Neural progenitor cell (in vitro differentiated cells): ENCODE results near the gene SLC26A8. TPM values are rescaled to one million over a fixed set of nuclear protein-coding genes. Genes with fewer than 3 reads are reported as not detected.
A peak's percentile ranks its signal among the peaks of the same experiment; 100 is the strongest.

Source experiments
- DNase-seq: peaks from one replicate; pipeline ENCODE4 v3.0.0-alpha.2; 2016; ENCODE audit warnings: low spot score
- H2AFZ ChIP-seq: fragments of 200-600 bp; sonication (generic); replicated peaks from 2 replicates; pipeline ENCODE4 v1.6.1; 2016; ENCODE audit warnings: antibody characterized with exemption
- H3F3A ChIP-seq: fragments of 200-600 bp; sonication (generic); 2 replicates; pipeline ENCODE4 v1.6.1; 2016; ENCODE audit warnings: antibody characterized with exemption, low read depth
- H3K27ac ChIP-seq: fragments of 200-600 bp; sonication (generic); 2 replicates; pipeline ENCODE4 v1.5.1; 2016; ENCODE audit warnings: mild to moderate bottlenecking
- H3K27me3 ChIP-seq: fragments of 200-600 bp; sonication (generic); 2 replicates; pipeline ENCODE4 v1.6.1; 2016; ENCODE audit warnings: mild to moderate bottlenecking, moderate library complexity
- H3K36me3 ChIP-seq: fragments of 200-600 bp; sonication (generic); 2 replicates; pipeline ENCODE4 v1.5.1; 2016
- H3K4me1 ChIP-seq: fragments of 200-600 bp; sonication (generic); 2 replicates; pipeline ENCODE4 v1.6.1; 2016; ENCODE audit warnings: mixed run types
- H3K4me2 ChIP-seq: fragments of 200-600 bp; sonication (generic); 2 replicates; pipeline ENCODE4 v1.6.1; 2016
- H3K4me3 ChIP-seq: fragments of 200-600 bp; sonication (generic); 2 replicates; pipeline ENCODE4 v1.5.1; 2016
- H3K79me2 ChIP-seq: fragments of 200-600 bp; sonication (generic); 2 replicates; pipeline ENCODE4 v1.6.1; 2016; ENCODE audit warnings: low read depth
- H3K9ac ChIP-seq: fragments of 200-600 bp; sonication (generic); 2 replicates; pipeline ENCODE4 v1.6.1; 2016
- H3K9me3 ChIP-seq: fragments of 200-600 bp; sonication (generic); 2 replicates; pipeline ENCODE4 v1.5.1; 2016; ENCODE audit warnings: low read depth
- H4K20me1 ChIP-seq: fragments of 200-600 bp; sonication (generic); 2 replicates; pipeline ENCODE4 v1.6.1; 2016; ENCODE audit warnings: low read depth
- H3K27ac Mint-ChIP-seq: 3 replicates; pipeline ENCODE4 v1.8.0; 2021; ENCODE audit warnings: mixed read lengths
- H3K27me3 Mint-ChIP-seq: 2 replicates; pipeline ENCODE4 v1.8.0; 2022; ENCODE audit warnings: low read depth, mild to moderate bottlenecking, inconsistent platforms, moderate library complexity, mixed read lengths; ENCODE audit not compliant: insufficient read depth
- H3K36me3 Mint-ChIP-seq: 3 replicates; pipeline ENCODE4 v1.8.0; 2021; ENCODE audit warnings: mixed read lengths
- H3K4me1 Mint-ChIP-seq: 3 replicates; pipeline ENCODE4 v1.8.0; 2021; ENCODE audit warnings: mixed read lengths
- H3K4me3 Mint-ChIP-seq: 3 replicates; pipeline ENCODE4 v1.8.0; 2021; ENCODE audit warnings: mild to moderate bottlenecking, moderate library complexity, mixed read lengths
- H3K9me3 Mint-ChIP-seq: 3 replicates; pipeline ENCODE4 v1.8.0; 2020; ENCODE audit warnings: mixed read lengths
- CTCF ChIP-seq: fragments of 200-600 bp; sonication (generic); IDR thresholded peaks from 2 replicates; pipeline ENCODE4 v1.5.1; 2017; ENCODE audit warnings: antibody characterized with exemption, mild to moderate bottlenecking
- EZH2 ChIP-seq: fragments of 200-600 bp; sonication (generic); IDR thresholded peaks from 2 replicates; pipeline ENCODE4 v1.6.1; 2017; ENCODE audit warnings: antibody characterized with exemption, mild to moderate bottlenecking, moderate library complexity
- EZH2phosphoT487 ChIP-seq: fragments of 200-600 bp; sonication (generic); IDR thresholded peaks from 2 replicates; pipeline ENCODE4 v1.6.1; 2017; ENCODE audit warnings: antibody characterized with exemption
- total RNA-seq: library from RNA; depleted of rRNA; stranded (reverse); fragments of >200 nt; gene quantifications from 2 replicates; pipeline ENCODE4 v1.2.3, GENCODE V29; 2015; ENCODE audit warnings: low replicate concordance

The SLC26A8 gene
- total RNA-seq, 1 donor from 2014 or later: 0.13 TPM

DNA sequence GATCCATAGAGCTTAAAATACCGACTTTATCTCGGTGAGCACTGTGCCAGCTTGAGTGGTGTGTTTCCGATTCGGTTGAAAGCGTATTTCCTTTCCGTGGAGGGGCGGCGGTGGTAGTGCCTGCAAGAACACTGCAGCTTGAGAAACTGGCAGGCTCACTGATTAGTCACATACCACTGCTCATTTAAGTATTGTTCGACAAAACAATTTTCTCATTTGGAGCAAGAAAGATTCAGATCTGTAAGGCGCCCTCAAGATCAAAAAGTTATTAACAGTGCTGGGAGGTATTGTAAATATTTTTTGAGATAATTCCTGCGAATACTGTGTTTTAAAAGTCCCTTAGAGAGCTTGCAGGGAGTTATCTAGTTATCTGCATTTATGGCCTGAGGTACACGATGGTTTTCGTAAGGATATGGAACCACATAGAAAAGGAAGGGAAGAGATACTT lies 4.5 kb upstream of the SLC26A8 start:
- H3K27me3 ChIP-seq: peaks cover 22% of the 10 kb centered on the region
- H3K9me3 ChIP-seq: no peaks in the 10 kb centered on the region
- H3K4me3 ChIP-seq: peak overlapping the region; percentile 80
- H3K4me2 ChIP-seq: peak overlapping the region; percentile 85
- peaks cover 24% of the 10 kb centered on the region for H3K4me1 Mint-ChIP-seq
- H3K79me2 ChIP-seq: peaks cover 61% of the 10 kb centered on the region
- H3K9ac ChIP-seq: peak overlapping the region; percentile 91
- H3K36me3 Mint-ChIP-seq: peaks cover 8% of the 10 kb centered on the region
- H2AFZ ChIP-seq: peak overlapping the region; percentile 5
- H3K4me1 ChIP-seq: peaks cover 17% of the 10 kb centered on the region
- peak overlapping the region; percentile 99 for H3K27ac Mint-ChIP-seq
- H3K27me3 Mint-ChIP-seq: peaks cover 7% of the 10 kb centered on the region
- no peaks in the 10 kb centered on the region for H3K9me3 Mint-ChIP-seq
- TF ChIP-seq CTCF (no peak), EZH2phosphoT487 (no peak), EZH2 (no peak)
- peak overlapping the region; percentile 99 for H3K4me3 Mint-ChIP-seq
- H3K27ac ChIP-seq: no peak overlapping the region
- H3K36me3 ChIP-seq: no peaks in the 10 kb centered on the region
- peak; percentile 62 for DNase-seq
- H4K20me1 ChIP-seq: peaks cover 41% of the 10 kb centered on the region
- H3F3A ChIP-seq: peaks cover 14% of the 10 kb centered on the region

DNA sequence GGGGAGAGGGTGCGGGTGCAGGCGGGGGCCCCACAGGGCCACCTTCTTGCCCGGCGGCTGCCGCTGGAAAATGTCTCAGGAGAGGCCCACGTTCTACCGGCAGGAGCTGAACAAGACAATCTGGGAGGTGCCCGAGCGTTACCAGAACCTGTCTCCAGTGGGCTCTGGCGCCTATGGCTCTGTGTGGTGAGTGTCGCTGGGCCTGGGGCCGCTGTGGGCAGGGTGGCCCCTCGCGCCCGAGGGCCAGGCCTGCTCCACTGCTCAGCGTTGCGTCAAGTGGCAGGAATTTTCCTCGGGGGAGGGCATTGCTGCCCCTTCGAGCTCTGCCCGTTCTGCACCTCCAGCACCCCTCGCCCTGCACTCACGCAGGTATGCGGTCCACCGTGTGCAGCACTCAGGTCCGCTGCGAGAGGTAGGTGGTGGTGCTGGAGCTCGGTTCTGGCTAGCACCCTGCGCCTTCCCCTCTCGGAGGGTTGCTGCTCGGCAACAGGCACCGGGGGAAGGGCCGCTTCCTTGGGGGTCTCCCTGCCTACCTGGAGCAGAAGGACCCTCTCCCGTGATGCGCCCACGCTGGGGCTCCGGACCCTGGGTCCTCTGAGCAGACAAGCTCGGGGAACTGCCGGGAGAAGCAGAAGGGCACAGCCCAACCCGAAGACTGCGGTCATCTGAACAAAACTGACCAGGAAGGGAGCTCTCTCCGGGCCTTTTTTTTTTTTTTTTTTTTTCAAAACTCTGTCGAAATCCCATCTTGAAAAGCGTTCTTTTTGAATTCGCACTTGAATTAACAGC lies 3.8 kb upstream of the SLC26A8 start:
- peak overlapping the region; percentile 86 for H2AFZ ChIP-seq
- H3K9me3 ChIP-seq: no peaks in the 10 kb centered on the region
- peaks cover 55% of the 10 kb centered on the region for H3K79me2 ChIP-seq
- peaks cover 27% of the 10 kb centered on the region for H3K4me1 Mint-ChIP-seq
- H3K4me3 ChIP-seq: peak overlapping the region; percentile 80
- TF ChIP-seq EZH2phosphoT487: no peak
- TF ChIP-seq EZH2: no peak
- no peak for TF ChIP-seq CTCF
- H4K20me1 ChIP-seq: peaks cover 36% of the 10 kb centered on the region
- no peaks in the 10 kb centered on the region for H3K9me3 Mint-ChIP-seq
- peak overlapping the region; percentile 91 for H3K9ac ChIP-seq
- peak overlapping the region; percentile 99 for H3K4me3 Mint-ChIP-seq
- H3K27me3 Mint-ChIP-seq: peaks cover 7% of the 10 kb centered on the region
- peak overlapping the region; percentile 85 for H3K27ac ChIP-seq
- peak overlapping the region; percentile 85 for H3K4me2 ChIP-seq
- no peaks in the 10 kb centered on the region for H3K36me3 ChIP-seq
- H3K27me3 ChIP-seq: peaks cover 22% of the 10 kb centered on the region
- H3K36me3 Mint-ChIP-seq: peaks cover 8% of the 10 kb centered on the region
- DNase-seq: no peak
- H3F3A ChIP-seq: peaks cover 14% of the 10 kb centered on the region
- peaks cover 20% of the 10 kb centered on the region for H3K4me1 ChIP-seq
- peak overlapping the region; percentile 99 for H3K27ac Mint-ChIP-seq

- Histone ChIP-seq H3K36me3 (no peaks in the 10 kb centered on the region), H4K20me1 (peaks cover 34% of the 10 kb centered on the region), H3K4me3 (peak within 1 kb of the TSS; percentile 80), H3K27ac (peak within 1 kb of the TSS; percentile 85), H2AFZ (peak within 1 kb of the TSS; percentile 86), H3K4me1 (peaks cover 20% of the 10 kb centered on the region), H3K9me3 (no peaks in the 10 kb centered on the region), H3K79me2 (peaks cover 48% of the 10 kb centered on the region), H3K4me2 (peak within 1 kb of the TSS; percentile 85), H3K27me3 (peaks cover 22% of the 10 kb centered on the region), H3F3A (peaks cover 14% of the 10 kb centered on the region), H3K9ac (peak within 1 kb of the TSS; percentile 91)
- H3K4me3 Mint-ChIP-seq: peak within 1 kb of the TSS; percentile 99
- peaks cover 8% of the 10 kb centered on the region for H3K36me3 Mint-ChIP-seq
- peaks cover 27% of the 10 kb centered on the region for H3K4me1 Mint-ChIP-seq
- peak; percentile 100 for DNase-seq
- no peaks in the 10 kb centered on the region for H3K9me3 Mint-ChIP-seq
- TF ChIP-seq CTCF: peak; percentile 76
- no peak for TF ChIP-seq EZH2phosphoT487
- TF ChIP-seq EZH2: no peak
- peak within 1 kb of the TSS; percentile 20 for H3K27ac Mint-ChIP-seq
- peaks cover 7% of the 10 kb centered on the region for H3K27me3 Mint-ChIP-seq
Observed at GRCh38 chr6:36027501-36028087, 3.2 kb upstream of the SLC26A8 start, which contains the start of gene MAPK14. MAPK14 (plus strand) TSS chr6:36027808; CDS start chr6:36028158, 350 bp downstream.
